Activated effector memory CD4-positive, alpha-beta T cell treated with Interleukin-2 at 50 U/mL for 16 hours (primary cell): ENCODE results near the gene RNU6-9.

Source experiments
- DNase-seq: peaks from one replicate; pipeline ENCODE4 v3.0.0-alpha.2; 2020

RNU6-9 gene

DNA sequence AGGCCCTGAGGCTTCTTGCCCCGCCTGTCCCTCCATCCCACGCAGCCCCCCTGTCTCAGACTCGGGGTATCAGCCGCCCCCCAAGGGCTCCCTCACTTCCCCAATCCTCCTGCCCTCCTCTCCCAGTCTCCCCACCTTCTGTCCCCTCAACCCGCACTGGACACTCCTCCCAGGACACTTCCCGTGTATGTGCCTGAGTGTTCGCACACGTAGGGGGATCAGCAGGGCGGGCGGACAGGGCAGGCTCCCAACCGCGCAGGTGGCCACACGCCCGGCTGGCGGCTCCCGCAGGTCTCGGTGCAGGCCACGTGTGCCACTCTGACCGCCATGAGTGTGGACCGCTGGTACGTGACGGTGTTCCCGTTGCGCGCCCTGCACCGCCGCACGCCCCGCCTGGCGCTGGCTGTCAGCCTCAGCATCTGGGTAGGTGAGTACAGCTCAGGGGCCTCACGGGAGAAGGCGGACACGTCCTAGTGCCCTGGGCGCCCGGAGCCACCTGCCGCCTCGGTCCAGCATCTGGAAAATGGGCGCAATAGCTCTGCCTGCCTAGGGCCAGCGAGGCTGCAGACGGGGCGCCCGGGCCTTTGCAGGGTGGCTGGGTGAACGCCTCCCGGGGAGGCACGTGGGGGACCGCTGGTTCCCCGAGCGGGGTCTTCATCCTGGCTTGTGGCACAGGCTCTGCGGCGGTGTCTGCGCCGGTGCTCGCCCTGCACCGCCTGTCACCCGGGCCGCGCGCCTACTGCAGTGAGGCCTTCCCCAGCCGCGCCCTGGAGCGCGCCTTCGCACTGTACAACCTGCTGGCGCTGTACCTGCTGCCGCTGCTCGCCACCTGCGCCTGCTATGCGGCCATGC, 26.1 kb downstream of the RNU6-9 start:
- peak; percentile 39 for DNase-seq

- DNase-seq, result peak; percentile 67
These were observed 27.0 kb downstream of the RNU6-9 start for GRCh38 chr19:920051-920864.

DNA sequence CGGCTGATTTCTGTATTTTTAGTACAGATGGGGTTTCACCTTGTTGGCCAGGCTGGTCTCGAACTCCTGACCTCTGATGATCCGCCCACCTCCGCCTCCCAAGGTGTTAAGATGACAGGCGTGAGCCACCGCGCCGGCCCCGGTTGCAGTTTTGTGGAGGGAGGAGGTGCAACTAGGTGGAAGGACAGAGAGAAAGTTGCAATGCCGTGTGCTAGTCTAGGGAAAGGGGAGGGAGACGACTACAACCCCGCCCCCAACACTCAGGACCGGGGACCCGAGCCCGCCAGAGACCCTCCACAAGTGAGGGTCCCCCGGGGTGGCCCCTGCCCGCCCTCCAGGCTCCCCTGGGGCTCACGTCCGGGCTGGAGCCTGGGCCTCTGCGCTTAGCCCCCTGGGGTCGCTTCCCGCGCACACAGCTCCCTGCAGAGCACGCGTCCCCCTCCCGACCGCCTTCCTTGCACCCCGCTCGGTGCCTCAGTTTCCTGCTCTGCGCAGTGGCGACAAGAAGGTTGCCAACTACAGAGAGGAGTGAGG, 31.3 kb downstream of the RNU6-9 start:
- no peak for DNase-seq

- DNase-seq, result no peak
These were observed 31.8 kb downstream of the RNU6-9 start for GRCh38 chr19:925087-925525.

GRCh38 chr19:925526-926322, 32.4 kb downstream of the RNU6-9 start, which contains the start of gene ARID3A:
ARID3A (plus strand) TSS chr19:926035; CDS start chr19:929529, 3,494 bp downstream.
- DNase-seq, result peak; percentile 70

DNA sequence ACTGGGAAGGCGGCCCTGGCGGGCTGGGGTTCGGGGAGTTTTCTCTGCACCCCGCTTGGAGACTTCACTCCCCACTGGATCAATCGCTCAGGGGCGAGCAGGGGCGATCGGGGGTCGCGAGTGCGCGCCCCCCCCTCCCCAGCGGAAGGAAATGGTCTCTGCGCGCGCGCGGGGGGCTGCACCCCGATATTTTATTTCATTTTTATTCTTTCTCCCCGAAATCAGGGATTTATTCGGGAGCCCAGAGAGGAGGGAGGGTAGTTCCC, 33.0 kb downstream of the RNU6-9 start:
- DNase-seq, result no peak

DNA sequence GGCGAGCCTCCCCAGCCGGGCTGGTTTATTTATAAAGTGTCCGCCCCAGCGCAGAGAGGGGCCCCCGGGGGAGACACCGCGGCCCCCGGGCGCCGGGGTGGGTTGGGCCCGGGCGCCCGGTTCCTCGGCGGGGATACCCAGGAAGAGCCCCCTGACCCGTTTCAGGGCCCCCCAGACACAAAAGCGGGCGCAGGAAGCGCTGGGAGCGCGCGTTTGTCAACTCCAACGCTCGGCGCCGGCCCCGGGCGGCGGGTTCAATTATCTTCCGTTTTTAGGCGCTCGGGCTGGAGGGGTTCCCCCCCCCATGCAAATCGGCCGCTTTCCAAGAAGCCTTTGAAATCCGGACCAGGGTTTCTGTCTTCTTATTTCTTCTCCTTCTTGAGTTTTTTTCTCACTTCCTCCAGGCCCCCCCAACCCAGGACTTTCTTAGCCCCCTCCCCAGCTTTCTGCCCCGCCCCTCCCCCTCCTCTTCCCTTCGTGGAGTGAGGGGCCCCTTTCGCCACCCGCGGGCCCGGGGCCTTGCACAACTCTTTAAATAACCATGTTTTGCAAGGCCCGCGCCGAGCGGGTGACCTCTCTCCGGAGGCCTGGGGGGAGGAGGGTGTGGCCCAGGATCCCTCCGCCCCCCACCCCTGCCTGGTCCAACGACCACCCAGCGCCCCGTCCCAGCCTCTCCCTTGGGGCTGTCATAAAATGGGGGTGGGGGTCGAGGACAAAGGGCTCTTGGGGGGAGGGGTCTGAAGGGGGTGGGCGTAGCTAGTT, 33.5 kb downstream of the RNU6-9 start:
- no peak for DNase-seq

GRCh38 chr19:927351-927779, 34.1 kb downstream of the RNU6-9 start:
- DNase-seq, result no peak

- no peak for DNase-seq
These were observed 34.6 kb downstream of the RNU6-9 start for GRCh38 chr19:927780-928401.

DNA sequence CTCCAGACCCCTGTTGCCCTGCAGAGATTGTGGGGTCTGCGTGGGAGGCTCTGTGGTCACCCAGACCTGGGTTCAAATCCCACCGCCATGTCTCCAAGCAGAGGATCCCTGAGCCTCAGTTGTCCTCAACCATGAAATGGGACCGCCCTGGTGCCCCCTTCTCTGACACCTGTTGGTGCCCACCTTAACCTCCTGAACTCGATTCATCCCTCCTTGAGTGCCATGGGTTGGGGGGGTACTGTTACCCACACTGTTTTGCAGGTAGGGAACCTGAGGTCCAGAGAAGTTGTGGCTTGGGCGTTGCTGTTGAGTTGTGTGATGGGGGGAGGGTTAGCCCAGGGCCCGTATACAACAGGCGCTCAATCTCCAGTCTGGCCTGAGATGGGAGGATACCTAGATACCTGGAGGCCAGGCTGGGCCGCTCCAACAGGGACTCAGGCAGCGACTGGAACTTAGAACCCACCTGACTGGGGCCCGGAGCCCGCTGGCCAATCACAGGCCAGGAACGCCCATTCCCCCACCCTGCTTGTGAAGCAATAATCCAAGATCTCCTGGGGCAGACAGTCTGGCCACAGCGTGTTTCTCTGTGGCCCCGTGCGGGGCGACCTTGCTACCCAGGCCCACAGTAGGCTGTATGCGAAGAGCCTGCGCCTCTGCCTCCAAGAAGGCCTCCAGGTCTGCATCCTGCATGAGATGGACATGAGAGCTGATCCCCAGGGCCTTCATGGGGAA, 35.4 kb downstream of the RNU6-9 start:
- DNase-seq, result no peak

DNA sequence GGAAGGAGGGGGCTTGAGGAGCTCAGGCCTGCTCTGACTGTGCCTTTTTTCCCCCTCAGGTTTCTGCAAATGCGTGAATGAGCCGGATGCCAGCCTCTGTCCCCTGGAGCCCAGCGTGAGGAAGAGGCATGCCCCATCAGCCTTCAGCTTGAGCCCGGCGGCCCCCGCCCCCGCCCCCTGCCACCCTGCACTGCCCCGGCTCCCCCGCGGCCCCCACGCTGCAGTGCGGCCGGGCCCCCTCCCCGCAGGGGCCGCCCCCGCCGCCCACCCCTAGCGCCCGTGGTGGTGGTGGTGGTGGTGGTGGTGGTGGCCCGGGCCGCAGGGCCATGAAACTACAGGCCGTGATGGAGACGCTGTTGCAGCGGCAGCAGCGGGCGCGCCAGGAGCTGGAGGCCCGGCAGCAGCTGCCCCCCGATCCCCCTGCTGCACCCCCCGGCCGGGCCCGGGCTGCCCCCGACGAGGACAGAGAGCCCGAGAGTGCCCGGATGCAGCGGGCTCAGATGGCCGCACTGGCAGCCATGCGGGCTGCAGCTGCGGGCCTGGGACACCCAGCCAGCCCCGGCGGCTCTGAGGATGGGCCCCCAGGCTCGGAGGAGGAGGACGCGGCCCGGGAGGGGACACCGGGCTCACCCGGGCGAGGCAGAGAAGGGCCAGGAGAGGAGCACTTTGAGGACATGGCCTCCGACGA, 36.1 kb downstream of the RNU6-9 start:
- DNase-seq, result no peak

DNA sequence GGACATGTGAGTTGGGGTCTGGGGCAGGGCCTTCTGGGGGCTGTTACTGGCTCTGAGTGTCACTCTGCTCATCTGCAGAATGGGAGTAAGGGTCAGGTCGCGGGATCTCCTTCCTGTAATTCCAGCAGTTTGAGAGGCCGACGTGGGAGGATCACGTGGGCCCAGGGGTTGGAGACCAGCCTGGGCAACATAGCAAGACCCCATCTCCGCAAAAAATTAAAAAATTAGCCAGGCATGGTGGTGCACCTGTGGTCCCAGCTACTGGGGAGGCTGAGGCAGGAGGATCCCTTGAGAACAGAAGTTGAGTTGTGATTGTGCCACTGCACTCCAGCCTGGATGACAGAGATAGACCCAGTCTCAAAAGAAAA, 36.6 kb downstream of the RNU6-9 start:
- DNase-seq, result no peak

DNA sequence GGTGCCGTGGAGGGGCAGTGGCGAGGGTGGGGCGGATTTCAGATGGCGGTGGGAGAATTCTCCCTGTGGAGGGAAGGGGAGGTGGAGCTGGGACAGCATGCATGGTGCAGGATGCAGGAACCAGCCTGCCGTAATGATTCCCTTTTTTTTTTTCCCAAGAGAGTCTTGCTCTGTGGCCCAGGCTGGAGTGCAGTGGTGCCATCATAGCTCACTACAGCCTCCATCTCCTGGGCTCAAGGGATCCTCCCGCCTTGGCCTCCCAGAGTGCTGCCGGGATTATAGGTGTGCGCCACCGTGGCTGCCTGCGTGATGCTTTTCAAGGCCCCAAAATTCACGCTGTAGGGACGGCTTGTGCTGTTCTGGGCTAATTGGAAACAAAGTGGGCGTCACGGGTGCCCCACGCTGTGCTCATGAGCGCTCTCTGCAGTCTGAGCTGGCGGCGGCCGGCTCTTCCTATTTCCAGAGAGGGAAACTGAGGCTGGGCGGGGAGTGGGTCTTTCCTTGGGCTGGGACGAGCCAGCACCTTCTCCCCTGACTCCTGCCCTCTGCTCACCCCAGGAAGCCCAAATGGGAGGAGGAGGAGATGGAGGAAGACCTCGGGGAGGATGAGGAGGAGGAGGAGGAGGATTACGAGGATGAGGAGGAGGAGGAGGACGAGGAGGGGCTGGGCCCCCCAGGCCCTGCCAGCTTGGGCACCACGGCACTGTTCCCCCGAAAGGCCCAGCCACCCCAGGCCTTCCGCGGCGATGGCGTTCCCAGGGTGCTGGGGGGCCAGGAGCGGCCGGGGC, 38.8 kb downstream of the RNU6-9 start:
- DNase-seq, result no peak

GRCh38 chr19:932648-933552, 39.6 kb downstream of the RNU6-9 start:
- peak; percentile 32 for DNase-seq

- no peak for DNase-seq
These were observed 40.2 kb downstream of the RNU6-9 start for GRCh38 chr19:933553-933882.

- no peak for DNase-seq
These were observed 41.0 kb downstream of the RNU6-9 start for GRCh38 chr19:934197-934840.

GRCh38 chr19:934865-935479, 41.7 kb downstream of the RNU6-9 start:
- DNase-seq, result no peak

DNA sequence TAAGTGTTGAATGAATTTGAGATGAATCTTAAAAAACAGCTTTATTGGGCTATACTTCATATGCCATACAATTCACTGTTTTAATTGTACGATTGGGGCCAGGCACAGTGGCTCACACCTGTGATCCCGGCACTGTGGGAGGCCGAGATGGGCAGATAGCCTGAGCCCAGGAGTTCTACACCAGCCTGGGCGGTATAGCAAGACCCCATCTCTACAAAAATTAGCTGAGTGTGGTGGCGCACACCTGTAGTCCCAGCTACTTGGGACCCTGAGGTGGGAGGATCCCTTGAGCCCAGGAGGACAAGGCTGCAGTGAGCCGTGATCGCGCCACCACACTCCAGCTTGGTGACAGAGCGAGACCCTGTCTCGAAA, 42.9 kb downstream of the RNU6-9 start:
- DNase-seq, result no peak
